ENCODE measurements around the gene HEG1.

HEG1 gene

DNA sequence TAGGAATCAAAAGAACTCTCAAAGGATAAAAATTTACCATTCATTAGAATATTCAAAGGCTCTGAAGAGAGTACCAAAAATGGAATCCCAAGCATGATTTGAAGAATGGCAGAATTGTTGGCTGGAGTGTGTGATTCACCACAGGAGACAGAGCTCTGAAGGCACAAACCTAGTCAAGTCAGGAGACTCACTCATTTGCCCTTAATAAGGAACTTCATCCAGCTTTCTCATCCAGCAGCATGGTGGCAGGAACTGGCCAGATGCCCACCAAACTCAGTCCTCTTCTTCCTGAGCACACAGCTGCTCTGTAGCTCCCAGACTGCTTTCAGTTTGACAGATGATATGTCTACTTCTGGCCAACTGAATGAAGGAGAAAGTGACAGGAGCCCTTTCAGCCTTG, 16.5 kb upstream of the HEG1 start:
- Histone ChIP-seq H3K9ac (ENCODE audit: low read length) (no peak overlapping the region), H3K27me3 (replicated peaks; ENCODE audit: insufficient read depth, low read length) (no peaks in the 10 kb centered on the region), H3K36me3 (replicated peaks; ENCODE audit: insufficient read depth, low read length) (no peaks in the 10 kb centered on the region), H3F3A (ENCODE audit: insufficient read depth, low read length) (no peaks in the 10 kb centered on the region), H3K4me3 (ENCODE audit: low read length) (no peak overlapping the region), H3K4me2 (ENCODE audit: low read depth, low read length) (no peak overlapping the region), H3K27ac (ENCODE audit: low read length) (no peak overlapping the region), H3K4me1 (ENCODE audit: low read length) (no peaks in the 10 kb centered on the region), H2AFZ (ENCODE audit: low read length) (no peak overlapping the region), H3K9me2 (replicated peaks; ENCODE audit: insufficient read depth, low read length) (no peaks in the 10 kb centered on the region), H3K79me2 (ENCODE audit: low read length) (no peaks in the 10 kb centered on the region), H4K20me1 (ENCODE audit: insufficient read depth, low read length) (no peaks in the 10 kb centered on the region), H3K9me3 (replicated peaks; ENCODE audit: insufficient read depth, low read length) (no peaks in the 10 kb centered on the region)
- TF ChIP-seq EZH2phosphoT487 (IDR thresholded peaks at IDR 0.05; ENCODE audit: low read length): no peak
- TF ChIP-seq EZH2 (optimal IDR thresholded peaks at IDR 0.05; ENCODE audit: low read depth, low read length): no peak
- TF ChIP-seq, protein P1, sequence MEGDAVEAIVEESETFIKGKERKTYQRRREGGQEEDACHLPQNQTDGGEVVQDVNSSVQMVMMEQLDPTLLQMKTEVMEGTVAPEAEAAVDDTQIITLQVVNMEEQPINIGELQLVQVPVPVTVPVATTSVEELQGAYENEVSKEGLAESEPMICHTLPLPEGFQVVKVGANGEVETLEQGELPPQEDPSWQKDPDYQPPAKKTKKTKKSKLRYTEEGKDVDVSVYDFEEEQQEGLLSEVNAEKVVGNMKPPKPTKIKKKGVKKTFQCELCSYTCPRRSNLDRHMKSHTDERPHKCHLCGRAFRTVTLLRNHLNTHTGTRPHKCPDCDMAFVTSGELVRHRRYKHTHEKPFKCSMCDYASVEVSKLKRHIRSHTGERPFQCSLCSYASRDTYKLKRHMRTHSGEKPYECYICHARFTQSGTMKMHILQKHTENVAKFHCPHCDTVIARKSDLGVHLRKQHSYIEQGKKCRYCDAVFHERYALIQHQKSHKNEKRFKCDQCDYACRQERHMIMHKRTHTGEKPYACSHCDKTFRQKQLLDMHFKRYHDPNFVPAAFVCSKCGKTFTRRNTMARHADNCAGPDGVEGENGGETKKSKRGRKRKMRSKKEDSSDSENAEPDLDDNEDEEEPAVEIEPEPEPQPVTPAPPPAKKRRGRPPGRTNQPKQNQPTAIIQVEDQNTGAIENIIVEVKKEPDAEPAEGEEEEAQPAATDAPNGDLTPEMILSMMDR (IDR thresholded peaks at IDR 0.05; ENCODE audit: low read length): no peak
- no peak for DNase-seq

GRCh38 chr3:125069968-125070745, 14.4 kb upstream of the HEG1 start:
- H4K20me1 ChIP-seq (ENCODE audit: insufficient read depth, low read length): no peaks in the 10 kb centered on the region
- H3K9me2 ChIP-seq (replicated peaks; ENCODE audit: insufficient read depth, low read length): no peaks in the 10 kb centered on the region
- H3K79me2 ChIP-seq (ENCODE audit: low read length): no peaks in the 10 kb centered on the region
- no peaks in the 10 kb centered on the region for H3F3A ChIP-seq (ENCODE audit: insufficient read depth, low read length)
- no peak overlapping the region for H3K9ac ChIP-seq (ENCODE audit: low read length)
- H3K4me2 ChIP-seq (ENCODE audit: low read depth, low read length): no peak overlapping the region
- no peaks in the 10 kb centered on the region for H3K27me3 ChIP-seq (replicated peaks; ENCODE audit: insufficient read depth, low read length)
- no peak overlapping the region for H2AFZ ChIP-seq (ENCODE audit: low read length)
- no peaks in the 10 kb centered on the region for H3K9me3 ChIP-seq (replicated peaks; ENCODE audit: insufficient read depth, low read length)
- H3K36me3 ChIP-seq (replicated peaks; ENCODE audit: insufficient read depth, low read length): no peaks in the 10 kb centered on the region
- no peaks in the 10 kb centered on the region for H3K4me1 ChIP-seq (ENCODE audit: low read length)
- TF ChIP-seq EZH2 (optimal IDR thresholded peaks at IDR 0.05; ENCODE audit: low read depth, low read length) (no peak), EZH2phosphoT487 (IDR thresholded peaks at IDR 0.05; ENCODE audit: low read length) (no peak)
- TF ChIP-seq, protein P1 (IDR thresholded peaks at IDR 0.05; ENCODE audit: low read length): no peak
- DNase-seq: no peak
- H3K27ac ChIP-seq (ENCODE audit: low read length): no peak overlapping the region
- no peak overlapping the region for H3K4me3 ChIP-seq (ENCODE audit: low read length)

DNA sequence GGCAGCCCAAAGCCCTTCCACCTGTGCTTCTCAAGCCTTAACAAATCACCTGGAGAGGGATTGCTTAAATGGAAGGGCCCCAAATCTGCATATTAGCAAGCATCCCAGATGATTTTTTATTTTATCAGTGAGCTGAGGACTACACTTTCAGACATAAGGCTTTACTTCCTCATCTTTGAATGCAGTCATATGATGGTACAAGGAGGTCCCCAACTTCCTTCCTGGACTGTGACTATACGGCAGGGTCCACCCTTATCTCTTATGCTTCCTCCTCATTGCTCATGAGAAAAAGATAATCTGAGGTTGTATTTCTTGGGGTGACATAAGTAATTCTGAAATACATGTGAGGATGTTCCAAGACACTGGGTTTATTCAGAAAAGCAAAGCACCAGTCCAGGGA, 13.7 kb upstream of the HEG1 start:
- no peaks in the 10 kb centered on the region for H3K9me2 ChIP-seq (replicated peaks; ENCODE audit: insufficient read depth, low read length)
- DNase-seq: no peak
- H3K4me3 ChIP-seq (ENCODE audit: low read length): no peak overlapping the region
- no peaks in the 10 kb centered on the region for H3K9me3 ChIP-seq (replicated peaks; ENCODE audit: insufficient read depth, low read length)
- TF ChIP-seq EZH2 (optimal IDR thresholded peaks at IDR 0.05; ENCODE audit: low read depth, low read length): no peak
- TF ChIP-seq EZH2phosphoT487 (IDR thresholded peaks at IDR 0.05; ENCODE audit: low read length): no peak
- TF ChIP-seq, protein P1 (IDR thresholded peaks at IDR 0.05; ENCODE audit: low read length): no peak
- H3K27me3 ChIP-seq (replicated peaks; ENCODE audit: insufficient read depth, low read length): no peaks in the 10 kb centered on the region
- H2AFZ ChIP-seq (ENCODE audit: low read length): no peak overlapping the region
- no peaks in the 10 kb centered on the region for H3K4me1 ChIP-seq (ENCODE audit: low read length)
- no peak overlapping the region for H3K9ac ChIP-seq (ENCODE audit: low read length)
- H3K4me2 ChIP-seq (ENCODE audit: low read depth, low read length): no peak overlapping the region
- no peak overlapping the region for H3K27ac ChIP-seq (ENCODE audit: low read length)
- H3K79me2 ChIP-seq (ENCODE audit: low read length): no peaks in the 10 kb centered on the region
- no peaks in the 10 kb centered on the region for H3F3A ChIP-seq (ENCODE audit: insufficient read depth, low read length)
- H3K36me3 ChIP-seq (replicated peaks; ENCODE audit: insufficient read depth, low read length): no peaks in the 10 kb centered on the region
- H4K20me1 ChIP-seq (ENCODE audit: insufficient read depth, low read length): no peaks in the 10 kb centered on the region
